Choroid plexus epithelial cell (primary cell): ENCODE results near the gene KDM5A.
A peak's percentile ranks its signal among the peaks of the same experiment; 100 is the strongest.

ENCODE experiments used
- DNase-seq: peaks from one replicate; pipeline ENCODE4 v3.0.0-alpha.2; 2010; ENCODE audit warnings: low read depth
- H3K4me3 ChIP-seq: 2 replicates; pipeline ENCODE4 v1.5.1; 2011; ENCODE audit warnings: low read depth, mild to moderate bottlenecking, control low read depth, low read length, moderate library complexity
- CTCF ChIP-seq: conservative IDR thresholded peaks from 2 replicates; pipeline ENCODE4 v1.5.1; 2011; ENCODE audit warnings: low read depth, mild to moderate bottlenecking, control low read depth, inconsistent platforms, low read length, moderate library complexity

Gene KDM5A

GRCh38 chr12:325906-326305, 63.2 kb downstream of the KDM5A start:
- peak; percentile 10 for DNase-seq
- H3K4me3 ChIP-seq: no peak overlapping the region
- TF ChIP-seq CTCF: no peak

- H3K4me3 ChIP-seq: no peak overlapping the region
- TF ChIP-seq CTCF: no peak
- no peak for DNase-seq
Measured at GRCh38 chr12:323507-323906, 65.6 kb downstream of the KDM5A start.

- TF ChIP-seq CTCF: peak; percentile 44
- peak; percentile 31 for DNase-seq
- H3K4me3 ChIP-seq: no peak overlapping the region
Measured at GRCh38 chr12:321606-322326, 67.4 kb downstream of the KDM5A start.

GRCh38 chr12:318759-319515, 70.2 kb downstream of the KDM5A start:
- DNase-seq: peak; percentile 45
- TF ChIP-seq CTCF: no peak
- no peak overlapping the region for H3K4me3 ChIP-seq

GRCh38 chr12:308511-308910, 80.6 kb downstream of the KDM5A start:
- H3K4me3 ChIP-seq: no peak overlapping the region
- TF ChIP-seq CTCF: no peak
- DNase-seq: no peak

GRCh38 chr12:307406-307805, 81.7 kb downstream of the KDM5A start:
- no peak overlapping the region for H3K4me3 ChIP-seq
- no peak for DNase-seq
- TF ChIP-seq CTCF: no peak
